ENCODE results near the gene OR6Y1. TPM values are rescaled to one million over a fixed set of nuclear protein-coding genes. Genes with fewer than 3 reads are reported as not detected.

The OR6Y1 gene
- total and polyA plus RNA-seq, 2 donors (not counting 3 experiments of a cell fraction or from before 2014, with no cell fraction given): not detected

DNA sequence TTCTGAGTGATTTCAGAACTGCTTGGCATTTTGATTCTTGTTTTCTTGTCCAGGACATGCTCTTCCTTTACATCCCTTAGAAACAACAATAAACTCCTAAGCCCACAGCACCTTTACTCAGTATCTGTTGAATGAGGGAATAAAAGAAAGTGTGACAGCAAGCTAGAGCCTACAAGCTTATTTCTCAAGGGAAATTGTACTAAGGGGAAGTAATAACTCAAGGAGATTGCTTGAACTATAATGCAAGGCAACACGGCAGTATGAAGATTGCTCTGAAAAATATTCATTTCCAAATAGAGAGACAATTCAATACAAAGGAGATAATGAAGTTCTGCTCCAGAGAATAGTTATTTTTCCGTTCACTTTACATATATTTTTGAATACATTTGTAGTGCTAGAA is 9.6 kb upstream of the OR6Y1 start:
- no peak overlapping the region for H3K4me3 ChIP-seq (replicated peaks in 1 of 3; ENCODE audit: insufficient read depth in 1 of 3, low read depth in 1 of 3, low read length in 3 of 3)
- no peaks in the 10 kb centered on the region for H3K27me3 ChIP-seq (ENCODE audit: control insufficient read depth in 2 of 2, insufficient read depth in 2 of 2, low read length in 2 of 2)
- ChIA-PET POLR2A (no interaction called here), CTCF (no interaction called here)
- BruUV-seq (replicated peaks): no TSS peak
- no peaks in the 10 kb centered on the region for H3K36me3 ChIP-seq (ENCODE audit: control insufficient read depth in 2 of 2, extremely low read depth in 1 of 2, insufficient read depth in 2 of 2, low read length in 2 of 2)
- no peaks in the 10 kb centered on the region for H3K9me1 ChIP-seq (replicated peaks; ENCODE audit: control insufficient read depth, extremely low read depth, insufficient read depth, low read length)
- no peak overlapping the region for H3K9ac ChIP-seq (replicated peaks; ENCODE audit: extremely low read depth, insufficient read depth, low read length)
- no peak overlapping the region for H3K4me2 ChIP-seq (ENCODE audit: insufficient read depth, low read length)
- H3K79me2 ChIP-seq (ENCODE audit: control insufficient read depth, insufficient read depth, low read length): no peaks in the 10 kb centered on the region
- TF ChIP-seq FOS (IDR thresholded peaks at IDR 0.05; ENCODE audit: borderline replicate concordance, insufficient read depth, low read length) (no peak), POLR2AphosphoS5 (IDR thresholded peaks at IDR 0.05; ENCODE audit: insufficient read depth, low read depth, low read length) (no peak), MYC (IDR thresholded peaks at IDR 0.05; ENCODE audit: low read depth, low read length) (no peak), EZH2 (IDR thresholded peaks at IDR 0.05; ENCODE audit: borderline replicate concordance, low read depth, low read length, severe bottlenecking) (no peak), GATA2 (IDR thresholded peaks at IDR 0.05; ENCODE audit: insufficient read depth, insufficient read length, low read depth, low read length) (no peak), POLR2A (IDR thresholded peaks at IDR 0.05; ENCODE audit: low read depth, low read length) (no peak), JUN (IDR thresholded peaks at IDR 0.05; ENCODE audit: borderline replicate concordance, insufficient read depth, insufficient read length, low read depth) (no peak)
- TF ChIP-seq, protein P1, sequence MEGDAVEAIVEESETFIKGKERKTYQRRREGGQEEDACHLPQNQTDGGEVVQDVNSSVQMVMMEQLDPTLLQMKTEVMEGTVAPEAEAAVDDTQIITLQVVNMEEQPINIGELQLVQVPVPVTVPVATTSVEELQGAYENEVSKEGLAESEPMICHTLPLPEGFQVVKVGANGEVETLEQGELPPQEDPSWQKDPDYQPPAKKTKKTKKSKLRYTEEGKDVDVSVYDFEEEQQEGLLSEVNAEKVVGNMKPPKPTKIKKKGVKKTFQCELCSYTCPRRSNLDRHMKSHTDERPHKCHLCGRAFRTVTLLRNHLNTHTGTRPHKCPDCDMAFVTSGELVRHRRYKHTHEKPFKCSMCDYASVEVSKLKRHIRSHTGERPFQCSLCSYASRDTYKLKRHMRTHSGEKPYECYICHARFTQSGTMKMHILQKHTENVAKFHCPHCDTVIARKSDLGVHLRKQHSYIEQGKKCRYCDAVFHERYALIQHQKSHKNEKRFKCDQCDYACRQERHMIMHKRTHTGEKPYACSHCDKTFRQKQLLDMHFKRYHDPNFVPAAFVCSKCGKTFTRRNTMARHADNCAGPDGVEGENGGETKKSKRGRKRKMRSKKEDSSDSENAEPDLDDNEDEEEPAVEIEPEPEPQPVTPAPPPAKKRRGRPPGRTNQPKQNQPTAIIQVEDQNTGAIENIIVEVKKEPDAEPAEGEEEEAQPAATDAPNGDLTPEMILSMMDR (IDR thresholded peaks at IDR 0.05; ENCODE audit: extremely low read depth in 1 of 2, insufficient read depth in 1 of 2, low read depth in 1 of 2, low read length in 2 of 2): no peak
- TF ChIP-seq, protein P2, sequence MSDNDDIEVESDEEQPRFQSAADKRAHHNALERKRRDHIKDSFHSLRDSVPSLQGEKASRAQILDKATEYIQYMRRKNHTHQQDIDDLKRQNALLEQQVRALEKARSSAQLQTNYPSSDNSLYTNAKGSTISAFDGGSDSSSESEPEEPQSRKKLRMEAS (IDR thresholded peaks at IDR 0.05; ENCODE audit: insufficient read depth, insufficient read length): no peak
- no peak overlapping the region for H2AFZ ChIP-seq (ENCODE audit: low read depth, low read length)
- no peaks in the 10 kb centered on the region for H3K9me3 ChIP-seq (replicated peaks; ENCODE audit: control insufficient read depth, insufficient read depth, low read length)
- intact Hi-C loops (cut with micrococcal nuclease): no loop called here
- FAIRE-seq: no peak
- DNase-seq (ENCODE audit: low read depth, low spot score): no peak
- dilution Hi-C loops (cut with MboI; ENCODE audit: extremely low pct_ligation_motif_present, low sequenced_read_pairs): no loop called here
- H3K27ac ChIP-seq (ENCODE audit: insufficient read depth, low read depth, low read length): no peak overlapping the region
- H4K20me1 ChIP-seq (replicated peaks; ENCODE audit: control insufficient read depth, extremely low read depth, insufficient read depth, low read length): no peaks in the 10 kb centered on the region
- H3K4me1 ChIP-seq (ENCODE audit: control insufficient read depth, extremely low read depth, insufficient read depth, low read length): no peaks in the 10 kb centered on the region
